GM12878 (cell line): ENCODE measurements around the gene SERTAD2. TPM values are rescaled to one million over a fixed set of nuclear protein-coding genes. Genes with fewer than 3 reads are reported as not detected.

Source experiments
- ATF7 ChIP-seq: fragments of 450-650 bp; IDR thresholded peaks from 2 replicates; pipeline ENCODE4 v1.6.1; 2016; ENCODE audit warnings: low read depth, mild to moderate bottlenecking
- BACH1 ChIP-seq: fragments of 450-650 bp; IDR thresholded peaks from 2 replicates; pipeline ENCODE4 v1.6.1; 2017; ENCODE audit warnings: mild to moderate bottlenecking, borderline replicate concordance
- BHLHE40 ChIP-seq, 2 experiments: fragments of 450-650 bp in 1 of 2; IDR thresholded peaks; 2 replicates each; pipeline ENCODE4 v1.6.1; 2011 to 2017; ENCODE audit warnings: low read depth in 2 of 2, borderline replicate concordance in 1 of 2, improper control_type of control experiment in 1 of 2, low read length in 1 of 2, mild to moderate bottlenecking in 1 of 2
- BMI1 ChIP-seq: fragments of 450-650 bp; IDR thresholded peaks from 2 replicates; pipeline ENCODE4 v1.6.1; 2016; ENCODE audit warnings: mild to moderate bottlenecking, moderate library complexity, borderline replicate concordance
- CREM ChIP-seq: IDR thresholded peaks from 2 replicates; pipeline ENCODE4 v1.6.1; 2014; ENCODE audit warnings: antibody characterized with exemption, low read depth
- DPF2 ChIP-seq: fragments of 450-650 bp; IDR thresholded peaks from 2 replicates; pipeline ENCODE4 v1.6.1; 2017; ENCODE audit warnings: mild to moderate bottlenecking
- E4F1 ChIP-seq: fragments of 450-650 bp; IDR thresholded peaks from 2 replicates; pipeline ENCODE4 v1.6.1; 2018; ENCODE audit warnings: borderline replicate concordance, mild to moderate bottlenecking; ENCODE audit not compliant: partially characterized antibody
- GATAD2B ChIP-seq: fragments of 450-650 bp; conservative IDR thresholded peaks from 2 replicates; pipeline ENCODE4 v1.6.1; 2017; ENCODE audit warnings: low read depth, mild to moderate bottlenecking, moderate library complexity
- IRF5 ChIP-seq: fragments of 450-650 bp; IDR thresholded peaks from 2 replicates; pipeline ENCODE4 v1.6.1; 2017; ENCODE audit warnings: borderline replicate concordance
- LARP7 ChIP-seq: fragments of 450-650 bp; IDR thresholded peaks from 2 replicates; pipeline ENCODE4 v1.6.1; 2017; ENCODE audit warnings: mild to moderate bottlenecking
- MEF2B ChIP-seq: fragments of 450-650 bp; IDR thresholded peaks from 2 replicates; pipeline ENCODE4 v1.6.1; 2018; ENCODE audit warnings: mild to moderate bottlenecking, moderate library complexity; ENCODE audit not compliant: partially characterized antibody, poor library complexity, severe bottlenecking
- MTA2 ChIP-seq: fragments of 450-650 bp; IDR thresholded peaks from 2 replicates; pipeline ENCODE4 v1.6.1; 2016; ENCODE audit warnings: low read depth, mild to moderate bottlenecking, moderate library complexity
- TBL1XR1 ChIP-seq: IDR thresholded peaks from 2 replicates; pipeline ENCODE4 v1.6.1; 2012; ENCODE audit warnings: low read depth, low read length, improper control_type of control experiment
- TCF3 ChIP-seq: IDR thresholded peaks from 2 replicates; pipeline ENCODE4 v1.6.1; 2012; ENCODE audit warnings: low read depth, mild to moderate bottlenecking, low read length, borderline replicate concordance; ENCODE audit not compliant: insufficient read depth
- TCF7 ChIP-seq: IDR thresholded peaks from 2 replicates; pipeline ENCODE4 v1.6.1; 2014; ENCODE audit warnings: antibody characterized with exemption, borderline replicate concordance
- ZNF274 ChIP-seq: IDR thresholded peaks from one replicate; pipeline ENCODE4 v1.8.0; 2011; ENCODE audit not compliant: insufficient read length, insufficient read depth
- ZSCAN29 ChIP-seq: fragments of 450-650 bp; IDR thresholded peaks from 2 replicates; pipeline ENCODE4 v1.6.1; 2017; ENCODE audit warnings: mild to moderate bottlenecking, moderate library complexity
- polyA plus RNA-seq, 11 experiments: library from polyadenylated mRNA; depleted of rRNA in 4 of 11; unstranded in 6 of 11; stranded (reverse) in 5 of 11; fragments of >200 nt; fragmentation: Nextera tagmentation in 4 of 11; fragmentation: Illumina TruSeq in 1 of 11; extraction: Ambion mirVana in 4 of 11; extraction: Trizol in 1 of 11; gene quantifications; 1 replicate in 1 of 11; 2 replicates in 10 of 11; pipeline versions ENCODE4 v1.2.1 to v1.2.3, GENCODE V29; 2011 to 2016; ENCODE audit warnings: inconsistent platforms in 2 of 11, missing spikeins in 2 of 11, low read depth in 1 of 11
- total RNA-seq, 4 experiments: library from RNA; depleted of rRNA in 3 of 4; stranded (reverse); fragments of >200 nt in 3 of 4; fragmentation: Illumina TruSeq in 1 of 4; extraction: Trizol in 1 of 4; gene quantifications; 2 replicates each; pipeline versions ENCODE4 v1.2.1 to v1.2.3, GENCODE V29; 2013 to 2021

Gene SERTAD2
- total and polyA plus RNA-seq, 10 of the 15 experiments (the other 5 are each of a cell fraction or from before 2014, with no cell fraction given): 7.9 to 28.7 (median 20.1) TPM

GRCh38 chr2:64681479-64681967 lies 27.8 kb upstream of the SERTAD2 start (continued):
- TF ChIP-seq E4F1: no peak
- TF ChIP-seq MTA2: peak; percentile 90
- no peak for TF ChIP-seq TCF3
- no peak for TF ChIP-seq TCF7
- 0 out of 2 replicates have a peak, but pooled peaks have one; percentile 49 for TF ChIP-seq GATAD2B
- TF ChIP-seq BMI1: peak; percentile 26; the same call in 1 of the 2 replicates
- TF ChIP-seq IRF5: no peak
- TF ChIP-seq ZNF274: no peak
- TF ChIP-seq BACH1: 0 out of 2 replicates have a peak, but pooled peaks have one; percentile 49
- no peak for TF ChIP-seq LARP7
- no peak for TF ChIP-seq CREM
- no peak for TF ChIP-seq TBL1XR1
- TF ChIP-seq ATF7: no peak
- 0 out of 4 replicates have a peak, but pooled peaks of 1 of the 2 experiments have one; percentile 23 for TF ChIP-seq BHLHE40 (IDR thresholded peaks at IDR 0.05; ENCODE audit: borderline replicate concordance in 1 of 2, low read depth in 2 of 2, low read length in 1 of 2)
- TF ChIP-seq DPF2: peak; percentile 32; the same call in 1 of the 2 replicates
- peak; percentile 21 for TF ChIP-seq MEF2B
- TF ChIP-seq ZSCAN29: no peak
